ENCODE data around the gene ALAD.
"Not testable (repeated sequence)": the region's sequence is repeated elsewhere in the genome, so short reads cannot be mapped to it uniquely, and the experiment has no call there.

Gene ALAD

GRCh38 chr9:113379094-113379828, 21.8 kb downstream of the ALAD start:
- H3K27me3 ChIP-seq (ENCODE audit: control insufficient read depth, low read length); H3F3A ChIP-seq (ENCODE audit: control insufficient read depth, insufficient read depth); H3K27ac ChIP-seq (ENCODE audit: low read depth, low read length): not testable (repeated sequence)

DNA sequence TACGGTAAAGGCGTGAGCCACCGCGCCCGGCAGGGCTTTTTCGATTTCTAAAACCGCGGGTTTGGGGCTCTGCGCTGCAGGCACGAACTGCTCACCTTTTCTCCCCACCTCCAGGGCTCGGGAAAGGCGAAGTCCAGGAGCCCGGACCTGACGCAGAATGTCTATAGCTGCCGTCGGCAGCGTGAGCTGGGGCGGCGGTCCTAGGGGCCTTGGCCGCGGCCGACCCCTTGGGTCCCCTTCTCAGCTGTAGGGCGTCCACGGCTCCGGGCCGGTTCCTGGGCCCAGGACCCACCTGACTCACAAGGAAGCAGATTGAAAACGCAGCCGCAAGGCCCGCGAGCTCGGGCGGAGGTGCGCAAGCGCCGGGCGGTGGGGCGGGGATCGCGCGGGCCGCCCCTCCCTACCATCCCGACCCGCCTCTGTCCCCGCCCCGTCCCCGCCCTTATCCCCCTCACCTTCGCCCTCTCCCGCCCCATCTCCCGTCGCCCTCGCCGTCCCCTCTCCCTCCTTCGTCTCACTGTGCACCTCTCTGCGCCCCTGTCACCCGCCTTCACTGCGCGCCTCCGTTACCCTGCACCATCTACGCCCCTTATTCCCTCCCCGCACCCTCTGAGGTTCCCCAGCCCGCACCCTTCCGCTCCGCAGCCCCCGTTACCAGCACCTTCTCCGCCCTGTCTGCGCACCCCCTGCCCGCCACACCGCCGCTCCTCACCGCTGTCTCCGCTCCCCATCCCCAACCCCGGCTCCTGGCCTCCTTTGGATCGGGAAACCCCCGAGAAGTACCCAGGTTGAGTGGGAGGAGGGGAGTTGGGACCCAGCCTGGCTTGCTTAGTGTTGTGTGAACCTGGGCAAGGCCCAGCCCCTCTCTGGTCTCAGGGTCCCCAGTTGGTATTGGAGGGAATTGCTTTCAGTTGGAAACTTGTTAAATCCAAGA, 24.2 kb downstream of the ALAD start, which contains the start of gene HDHD3:
TSS of gene HDHD3 (minus strand) at position 353 of the 934 bp plus-strand sequence. CDS start 2,632 bp downstream, outside the sequence.
- Histone ChIP-seq H3K36me3 (ENCODE audit: control insufficient read depth, low read length) (peaks cover 29% of the 10 kb centered on the region), H3K79me2 (ENCODE audit: control insufficient read depth, low read length) (peaks cover 15% of the 10 kb centered on the region), H3K4me3 (ENCODE audit: low read length) (peak within 1 kb of the TSS; percentile 100), H4K20me1 (ENCODE audit: control insufficient read depth, insufficient read depth, low read depth, low read length) (no peaks in the 10 kb centered on the region), H3K27me3 (ENCODE audit: control insufficient read depth, low read length) (no peaks in the 10 kb centered on the region), H3K9me2 (replicated peaks; ENCODE audit: control insufficient read depth, low read length) (no peaks in the 10 kb centered on the region), H3K4me1 (ENCODE audit: control insufficient read depth, low read length) (peaks cover 17% of the 10 kb centered on the region), H3K27ac (ENCODE audit: low read depth, low read length) (peak within 1 kb of the TSS; percentile 38), H3K9me3 (ENCODE audit: control insufficient read depth, insufficient read depth, low read length) (no peaks in the 10 kb centered on the region), H3F3A (ENCODE audit: control insufficient read depth, insufficient read depth) (no peaks in the 10 kb centered on the region), H3K4me2 (ENCODE audit: low read length) (peak within 1 kb of the TSS; percentile 97)
- TF ChIP-seq EZH2phosphoT487 (IDR thresholded peaks at IDR 0.05; ENCODE audit: borderline replicate concordance, low read length) = no peak
- TF ChIP-seq, protein P1, sequence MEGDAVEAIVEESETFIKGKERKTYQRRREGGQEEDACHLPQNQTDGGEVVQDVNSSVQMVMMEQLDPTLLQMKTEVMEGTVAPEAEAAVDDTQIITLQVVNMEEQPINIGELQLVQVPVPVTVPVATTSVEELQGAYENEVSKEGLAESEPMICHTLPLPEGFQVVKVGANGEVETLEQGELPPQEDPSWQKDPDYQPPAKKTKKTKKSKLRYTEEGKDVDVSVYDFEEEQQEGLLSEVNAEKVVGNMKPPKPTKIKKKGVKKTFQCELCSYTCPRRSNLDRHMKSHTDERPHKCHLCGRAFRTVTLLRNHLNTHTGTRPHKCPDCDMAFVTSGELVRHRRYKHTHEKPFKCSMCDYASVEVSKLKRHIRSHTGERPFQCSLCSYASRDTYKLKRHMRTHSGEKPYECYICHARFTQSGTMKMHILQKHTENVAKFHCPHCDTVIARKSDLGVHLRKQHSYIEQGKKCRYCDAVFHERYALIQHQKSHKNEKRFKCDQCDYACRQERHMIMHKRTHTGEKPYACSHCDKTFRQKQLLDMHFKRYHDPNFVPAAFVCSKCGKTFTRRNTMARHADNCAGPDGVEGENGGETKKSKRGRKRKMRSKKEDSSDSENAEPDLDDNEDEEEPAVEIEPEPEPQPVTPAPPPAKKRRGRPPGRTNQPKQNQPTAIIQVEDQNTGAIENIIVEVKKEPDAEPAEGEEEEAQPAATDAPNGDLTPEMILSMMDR (IDR thresholded peaks at IDR 0.05; ENCODE audit: low read depth, low read length, poor library complexity, severe bottlenecking) = no peak

More at GRCh38 chr9:113379094-113379828, 21.8 kb downstream of the ALAD start:
- peaks cover 17% of the 10 kb centered on the region for H3K4me1 ChIP-seq (ENCODE audit: control insufficient read depth, low read length)
- H3K4me2 ChIP-seq (ENCODE audit: low read length); H3K9me2 ChIP-seq (replicated peaks; ENCODE audit: control insufficient read depth, low read length); H4K20me1 ChIP-seq (ENCODE audit: control insufficient read depth, insufficient read depth, low read depth, low read length); H3K9me3 ChIP-seq (ENCODE audit: control insufficient read depth, insufficient read depth, low read length); H3K4me3 ChIP-seq (ENCODE audit: low read length): not testable (repeated sequence)
- H3K36me3 ChIP-seq (ENCODE audit: control insufficient read depth, low read length) = peaks cover 11% of the 10 kb centered on the region
- H3K79me2 ChIP-seq (ENCODE audit: control insufficient read depth, low read length) = peaks cover 15% of the 10 kb centered on the region

DNA sequence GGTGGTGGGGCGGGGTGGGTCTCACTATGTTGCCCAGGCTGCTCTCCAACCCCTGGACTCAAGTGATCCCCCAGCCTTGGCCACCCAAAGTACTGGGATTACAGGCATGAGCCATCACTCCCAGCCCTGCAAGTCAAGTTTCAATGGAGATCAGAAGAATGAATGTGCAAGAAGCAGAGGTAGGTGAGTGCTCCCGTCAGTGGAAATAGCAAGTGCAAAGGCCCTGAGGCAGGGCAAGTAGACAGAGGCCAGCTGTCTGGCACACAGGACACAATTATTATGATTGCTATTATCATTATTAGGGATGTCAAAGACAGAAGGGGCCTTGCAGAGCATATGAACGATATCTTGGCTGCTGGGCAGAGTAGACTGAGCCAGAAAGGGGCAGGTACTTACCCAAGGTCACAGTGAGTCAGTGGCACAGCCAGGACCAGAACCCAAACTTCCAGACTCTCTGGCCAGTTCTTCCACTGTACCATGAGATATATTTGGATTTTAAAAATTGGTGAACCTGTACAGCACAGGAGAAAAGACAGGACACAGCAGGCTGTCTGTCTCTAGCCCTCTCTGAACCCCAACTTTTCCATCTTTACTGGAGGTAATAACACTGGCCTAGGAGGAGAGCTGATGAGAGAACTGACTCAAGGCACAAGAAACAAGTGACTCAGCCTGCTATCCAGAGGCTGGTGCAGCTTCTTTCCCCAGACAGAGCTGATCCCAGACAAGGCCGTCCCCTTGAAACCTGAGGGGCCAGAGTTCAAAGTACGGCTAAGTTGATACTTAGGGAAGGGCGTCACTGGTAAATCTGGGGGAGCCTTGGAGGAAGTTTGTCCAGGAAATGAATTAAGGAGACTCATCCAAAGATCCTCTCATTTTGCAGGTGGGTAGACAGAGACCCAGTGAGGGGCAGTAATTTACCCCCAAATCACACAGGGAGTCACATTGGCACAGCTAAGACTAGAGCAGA, 25.7 kb downstream of the ALAD start:
- H3K4me3 ChIP-seq (ENCODE audit: low read length) = peak overlapping the region; percentile 100
- peaks cover 29% of the 10 kb centered on the region for H3K36me3 ChIP-seq (ENCODE audit: control insufficient read depth, low read length)
- TF ChIP-seq EZH2phosphoT487 (IDR thresholded peaks at IDR 0.05; ENCODE audit: borderline replicate concordance, low read length) = no peak
- TF ChIP-seq, protein P1 (IDR thresholded peaks at IDR 0.05; ENCODE audit: low read depth, low read length, poor library complexity, severe bottlenecking) = no peak
- H3K9me2 ChIP-seq (replicated peaks; ENCODE audit: control insufficient read depth, low read length) = no peaks in the 10 kb centered on the region
- H3K79me2 ChIP-seq (ENCODE audit: control insufficient read depth, low read length) = peaks cover 15% of the 10 kb centered on the region
- no peaks in the 10 kb centered on the region for H3F3A ChIP-seq (ENCODE audit: control insufficient read depth, insufficient read depth)
- H3K27me3 ChIP-seq (ENCODE audit: control insufficient read depth, low read length) = no peaks in the 10 kb centered on the region
- H3K27ac ChIP-seq (ENCODE audit: low read depth, low read length) = no peak overlapping the region
- H3K9me3 ChIP-seq (ENCODE audit: control insufficient read depth, insufficient read depth, low read length) = no peaks in the 10 kb centered on the region
- no peaks in the 10 kb centered on the region for H4K20me1 ChIP-seq (ENCODE audit: control insufficient read depth, insufficient read depth, low read depth, low read length)
- peak overlapping the region; percentile 97 for H3K4me2 ChIP-seq (ENCODE audit: low read length)
- peaks cover 10% of the 10 kb centered on the region for H3K4me1 ChIP-seq (ENCODE audit: control insufficient read depth, low read length)

All from DOHH2 (cell line).